Muscle of back (tissue), 11 donors: ENCODE results near the gene LRP1B. TPM values are rescaled to one million over a fixed set of nuclear protein-coding genes. Genes with fewer than 3 reads are reported as not detected.

Experiments used
- DNase-seq, 3 donors: peaks; one replicate each; pipeline versions ENCODE4 v3.0.0 to v3.0.0-alpha.2; 2013
- polyA plus RNA-seq, 10 donors: library from polyadenylated mRNA; unstranded; fragments of 120-200 nt; gene quantifications; one replicate each; pipeline ENCODE4 v1.2.1, GENCODE V29; 2013; ENCODE audit not compliant: insufficient read length in 10 of 10

Gene LRP1B
- polyA plus RNA-seq, 10 donors: 0.94 to 2.8 (median 1.9) TPM

GRCh38 chr2:140630557-140630956 is 1500.3 kb downstream of the LRP1B start:
- no peak for DNase-seq

DNA sequence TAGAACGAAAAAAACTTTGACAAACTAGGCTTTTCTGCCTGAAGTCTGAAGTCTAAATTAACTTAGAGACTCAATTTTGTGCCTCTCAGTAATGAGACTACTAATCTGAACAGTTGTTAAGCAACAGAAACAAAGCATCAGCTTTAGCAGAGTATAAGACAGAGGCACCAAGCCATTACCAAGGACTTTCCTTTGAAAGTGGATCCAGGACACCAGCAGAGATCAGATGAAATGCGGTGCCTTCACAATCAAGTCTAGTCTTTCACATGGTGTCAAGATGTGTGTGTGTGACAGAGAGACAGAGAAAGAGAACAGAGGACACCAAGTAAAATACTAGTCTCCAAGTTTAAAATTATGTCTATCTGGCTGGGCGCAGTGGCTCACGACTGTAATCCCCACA is 1502.9 kb downstream of the LRP1B start:
- no peak for DNase-seq

- DNase-seq: no peak
Observed at GRCh38 chr2:140627136-140627535, 1503.7 kb downstream of the LRP1B start.

DNA sequence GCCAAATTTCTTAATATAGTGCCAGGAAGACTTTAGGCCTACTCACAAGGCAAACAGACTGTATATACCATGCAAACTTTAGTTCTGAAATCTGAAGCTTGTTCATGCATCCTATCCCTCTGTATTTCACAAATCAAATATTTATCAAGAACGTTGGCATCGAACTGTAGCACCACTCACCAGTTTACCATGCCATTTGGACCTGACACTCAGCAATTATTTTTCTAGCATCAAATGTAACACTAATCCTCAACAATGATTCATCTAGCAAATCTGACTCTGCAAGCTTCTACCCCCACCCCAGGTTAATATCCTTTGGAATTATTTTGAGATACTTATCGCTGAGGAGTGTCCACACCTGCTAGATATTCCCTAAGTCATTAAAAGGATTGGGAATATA is 1506.6 kb downstream of the LRP1B start:
- DNase-seq: no peak

DNA sequence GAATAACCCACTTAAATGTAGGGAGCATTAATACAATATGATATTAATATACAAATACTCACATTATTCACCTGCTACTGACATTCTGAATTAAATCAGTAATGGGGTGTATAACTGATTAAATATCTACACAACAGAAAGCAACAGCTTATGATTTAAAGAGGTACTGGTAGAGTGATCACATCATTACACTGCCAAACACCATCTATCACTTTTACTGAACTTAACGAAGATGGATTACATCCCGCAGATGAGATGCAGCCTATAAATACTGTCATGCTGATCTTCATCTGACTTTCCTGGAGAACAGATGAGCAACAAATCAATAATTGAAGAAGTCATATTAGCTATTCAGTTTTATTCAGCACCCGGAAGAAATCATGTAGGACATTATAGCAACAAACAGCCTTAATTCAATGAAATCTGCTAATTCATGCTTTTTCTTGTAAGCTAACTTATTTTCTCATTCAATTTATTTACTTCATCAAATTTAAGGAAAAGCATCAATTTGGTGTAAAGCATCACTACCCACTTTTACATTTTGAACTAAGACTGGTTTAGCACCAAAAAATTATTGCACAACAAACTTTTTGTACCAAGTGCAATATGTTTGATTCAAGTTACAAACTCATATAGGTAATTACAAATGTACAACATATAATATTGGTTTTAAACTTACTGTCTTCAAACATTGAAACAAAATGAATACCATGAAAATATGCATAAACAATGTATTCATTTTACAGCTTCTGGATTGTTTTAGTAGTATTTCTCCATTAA is 1509.0 kb downstream of the LRP1B start:
- DNase-seq: no peak

DNA sequence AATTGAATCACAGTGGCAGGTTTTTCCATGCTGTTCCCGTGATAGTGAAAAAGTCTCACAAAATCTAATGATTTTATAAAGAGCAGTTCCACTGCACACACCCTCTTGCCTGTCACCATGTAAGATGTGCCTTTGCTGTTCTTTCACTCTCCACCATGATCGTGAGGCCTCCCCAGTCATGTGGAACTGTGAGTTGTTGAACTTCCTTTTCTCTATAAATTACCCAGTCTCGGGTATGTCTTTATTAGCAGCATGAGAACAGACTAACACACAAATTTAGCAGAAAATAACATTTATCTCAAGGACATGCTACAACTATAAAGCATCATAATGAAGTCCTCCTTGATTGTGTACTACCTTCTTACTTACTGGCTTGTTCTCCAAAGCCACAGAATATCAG is 1526.0 kb downstream of the LRP1B start:
- DNase-seq: no peak

GRCh38 chr2:140604096-140604495 is 1526.7 kb downstream of the LRP1B start:
- no peak for DNase-seq

DNA sequence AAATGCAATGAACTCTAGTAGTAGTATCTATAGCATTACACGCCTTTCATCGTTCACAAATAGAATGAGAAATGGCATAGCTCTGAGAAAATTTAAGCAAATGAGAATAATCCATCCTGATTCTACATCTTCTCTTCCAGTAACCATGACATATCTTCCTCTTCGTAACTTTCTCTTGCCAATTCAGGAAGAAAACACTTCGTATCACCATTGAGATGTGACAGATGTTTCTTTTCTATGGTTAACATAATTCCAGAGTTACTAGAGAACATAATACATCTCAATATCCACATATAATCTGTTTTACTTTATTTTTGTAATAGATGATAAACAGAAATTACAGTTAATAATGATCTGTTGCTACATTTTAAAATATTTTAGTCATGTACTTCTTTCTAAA is 1527.4 kb downstream of the LRP1B start:
- DNase-seq: no peak

DNA sequence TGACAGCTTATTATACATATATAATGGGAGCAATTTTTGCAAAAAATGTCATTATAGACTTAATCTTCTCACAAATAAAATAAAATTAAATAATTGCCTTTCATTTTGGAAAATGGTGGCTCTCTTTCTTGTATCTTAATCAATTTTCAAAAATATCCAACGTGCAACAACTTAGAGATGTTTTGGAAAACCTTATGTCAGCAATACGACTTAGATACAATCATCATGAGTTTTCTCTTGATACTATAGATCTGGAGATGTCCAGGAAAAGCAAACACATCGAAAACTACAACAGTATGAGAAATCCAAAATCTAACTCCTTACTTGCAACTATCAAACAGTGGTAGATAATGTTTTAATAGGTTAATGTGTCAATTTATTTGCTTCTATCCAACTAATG is 1529.0 kb downstream of the LRP1B start:
- no peak for DNase-seq

GRCh38 chr2:140601342-140601741 is 1529.5 kb downstream of the LRP1B start:
- DNase-seq: no peak

GRCh38 chr2:140600116-140600515 is 1530.7 kb downstream of the LRP1B start:
- peak in 1 of 3 donors; percentile 56 for DNase-seq

DNA sequence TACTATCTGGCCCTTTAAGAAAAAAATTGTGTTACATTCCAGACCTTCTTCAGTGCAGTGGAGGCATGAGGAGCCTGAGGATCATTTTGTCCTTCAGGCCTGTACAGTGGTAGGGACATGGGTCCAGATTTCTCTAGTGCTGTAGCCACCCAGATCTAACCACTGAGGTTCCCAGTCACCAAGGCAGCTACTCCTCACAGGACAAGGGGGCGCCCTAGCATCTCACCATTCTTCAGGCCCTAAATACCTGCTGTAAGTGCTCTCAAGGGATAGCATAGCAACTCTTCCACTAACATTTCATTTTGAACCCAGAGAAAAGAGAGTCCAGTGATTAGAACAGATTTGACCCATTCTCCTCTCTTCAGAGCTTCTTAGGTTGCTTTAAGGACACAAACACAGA is 1533.0 kb downstream of the LRP1B start:
- no peak for DNase-seq

GRCh38 chr2:140597205-140597604 is 1533.6 kb downstream of the LRP1B start:
- DNase-seq: no peak

DNA sequence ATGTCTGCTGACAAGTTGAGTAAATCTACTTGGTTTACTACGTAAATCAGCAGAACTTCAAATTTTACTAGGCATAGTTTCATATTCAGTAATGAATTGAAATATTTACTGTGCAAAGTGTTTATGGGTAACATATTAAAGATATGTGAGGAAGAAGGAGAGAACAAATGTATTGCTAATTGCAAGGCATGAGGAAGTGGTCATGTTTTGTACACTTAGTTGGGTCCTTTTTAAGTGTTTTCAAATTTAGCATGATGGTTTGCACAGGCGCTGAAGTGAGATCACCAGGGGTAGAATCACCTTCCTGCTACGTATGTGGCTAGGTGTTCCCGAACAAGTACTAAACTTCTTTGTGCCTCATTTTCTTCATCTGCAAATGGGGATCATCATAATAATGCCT is 1534.4 kb downstream of the LRP1B start:
- no peak for DNase-seq

- DNase-seq: no peak
Observed at GRCh38 chr2:140595107-140595506, 1535.7 kb downstream of the LRP1B start.

DNA sequence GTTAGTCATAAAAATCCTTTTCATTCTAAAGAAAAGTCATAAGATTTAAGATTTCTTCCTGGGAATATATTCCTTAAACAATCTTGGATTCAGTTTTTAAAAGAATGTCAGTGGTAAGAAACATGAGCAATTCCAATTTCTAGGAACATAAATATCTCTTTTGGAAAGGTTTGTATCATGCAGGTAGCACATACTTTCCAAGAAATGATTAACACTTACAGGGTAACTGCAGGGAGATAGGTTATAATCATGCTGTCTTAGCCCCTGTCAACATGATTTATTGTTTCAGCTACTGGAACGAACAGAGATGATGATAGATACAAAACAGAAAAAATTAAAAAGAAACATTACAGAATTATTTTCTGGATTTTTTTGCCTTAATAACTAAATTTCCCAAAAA is 1537.7 kb downstream of the LRP1B start:
- DNase-seq: no peak

GRCh38 chr2:140589696-140590095 is 1541.1 kb downstream of the LRP1B start:
- DNase-seq: no peak

GRCh38 chr2:140589273-140589672 is 1541.5 kb downstream of the LRP1B start:
- DNase-seq: no peak

- DNase-seq: no peak
Observed at GRCh38 chr2:140586379-140586778, 1544.4 kb downstream of the LRP1B start.

DNA sequence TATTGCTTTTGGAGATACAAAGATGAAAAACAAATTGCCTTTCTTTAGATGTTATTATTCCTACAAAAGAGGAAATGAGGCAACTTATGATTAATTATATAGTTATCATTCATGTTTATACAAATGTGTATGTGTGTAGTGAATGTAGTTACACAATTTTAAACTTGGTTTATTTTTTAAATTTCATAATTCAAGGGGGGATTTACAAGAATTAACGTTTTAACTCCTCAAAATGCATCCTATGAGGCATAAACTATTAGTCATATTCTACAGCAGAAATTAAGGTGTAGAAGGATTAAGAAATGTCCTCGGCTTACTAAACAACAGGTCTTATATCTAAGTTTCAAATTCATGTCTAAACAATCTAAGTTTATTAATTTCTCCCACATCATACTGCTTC is 1545.8 kb downstream of the LRP1B start:
- no peak for DNase-seq

- no peak for DNase-seq
Observed at GRCh38 chr2:140584471-140584870, 1546.3 kb downstream of the LRP1B start.

GRCh38 chr2:140580532-140581151 is 1550.2 kb downstream of the LRP1B start:
- peak in 1 of 3 donors; percentile 5 for DNase-seq

DNA sequence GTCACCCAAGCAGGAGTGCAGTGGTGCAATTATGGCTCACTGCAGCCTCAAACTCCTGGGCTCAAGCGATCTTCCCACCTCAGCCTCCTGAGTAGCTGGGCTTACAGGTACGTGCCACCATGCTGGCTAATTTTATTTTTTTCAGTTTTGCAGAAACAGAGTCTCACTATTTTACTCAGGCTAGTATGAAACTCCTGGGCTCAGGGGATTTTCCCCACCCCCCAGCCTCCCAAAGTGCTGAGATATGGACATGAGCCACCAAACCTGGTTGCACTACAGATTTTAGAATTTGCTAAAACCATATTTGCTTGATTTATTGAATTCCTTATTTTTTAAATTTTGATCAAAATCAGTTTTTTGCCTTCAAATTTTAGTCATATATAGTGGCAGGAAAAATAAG is 1553.4 kb downstream of the LRP1B start:
- DNase-seq: no peak

DNA sequence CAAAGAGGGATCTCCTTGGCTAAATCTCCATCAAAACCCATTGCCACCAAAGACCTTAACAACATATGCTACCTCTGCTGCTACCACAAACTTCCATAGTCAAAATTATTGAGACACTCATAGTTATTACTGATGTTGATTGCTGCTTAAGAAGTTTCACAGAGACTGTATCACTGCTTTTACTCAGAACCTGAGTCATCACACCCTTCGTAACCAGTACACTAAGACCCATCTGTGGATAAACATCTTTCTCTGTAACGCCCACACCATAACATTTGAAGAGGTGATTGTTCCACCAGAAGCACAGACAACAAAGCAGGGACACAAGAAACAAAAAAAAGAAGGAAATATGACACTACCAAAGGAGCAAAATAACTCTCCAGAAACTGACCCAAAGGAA is 1563.1 kb downstream of the LRP1B start:
- DNase-seq: no peak
